K562 (cell line): ENCODE data around the gene NRSN2. TPM values are rescaled to one million over a fixed set of nuclear protein-coding genes. Genes with fewer than 3 reads are reported as not detected.

Experiments
- BRD9 ChIP-seq: fragments of 450-650 bp; IDR thresholded peaks from 2 replicates; pipeline ENCODE4 v1.6.1; 2018; ENCODE audit warnings: low read depth; ENCODE audit not compliant: partially characterized antibody
- CAMTA2 ChIP-seq: fragments of 250-450 bp; sonication (Bioruptor Pico); conservative IDR thresholded peaks from 2 replicates; pipeline ENCODE4 v1.5.1; 2022
- CHCHD3 ChIP-seq: fragments of 250-450 bp; sonication (Bioruptor Pico); IDR thresholded peaks from 2 replicates; pipeline ENCODE4 v2.1.2; 2022; ENCODE audit warnings: mild to moderate bottlenecking
- HEY1 ChIP-seq: fragments of 250-450 bp; sonication (Bioruptor Pico); IDR thresholded peaks from 2 replicates; pipeline ENCODE4 v1.5.0; 2020; ENCODE audit warnings: mild to moderate bottlenecking, moderate library complexity, borderline replicate concordance
- IRF2 ChIP-seq: sonication (generic); formaldehyde crosslinking; IDR thresholded peaks from 2 replicates; pipeline ENCODE4 v1.8.1; 2022; ENCODE audit warnings: mild to moderate bottlenecking, missing genetic modification reagents
- JUNB ChIP-seq: fragments of 450-650 bp; formaldehyde crosslinking; conservative IDR thresholded peaks from 2 replicates; pipeline ENCODE4 v1.4.0; 2020; ENCODE audit warnings: mild to moderate bottlenecking
- KHSRP ChIP-seq: fragments of 450-650 bp; IDR thresholded peaks from 2 replicates; pipeline ENCODE4 v1.6.1; 2017
- MYC ChIP-seq, 2 experiments: fragments of 250-450 bp in 1 of 2; sonication (Bioruptor Pico) in 1 of 2; IDR thresholded peaks; 2 replicates each; pipeline versions ENCODE4 v1.5.1 to v1.6.1; 2012 to 2021; ENCODE audit warnings: low read depth in 2 of 2, borderline replicate concordance in 1 of 2, improper control_type of control experiment in 1 of 2, low read length in 1 of 2, mild to moderate bottlenecking in 1 of 2, moderate library complexity in 1 of 2
- PYGO2 ChIP-seq: fragments of 450-650 bp; IDR thresholded peaks from 2 replicates; pipeline ENCODE4 v1.6.1; 2016; ENCODE audit warnings: mild to moderate bottlenecking, missing genetic modification characterization, moderate library complexity, missing compliant biosample characterization
- TRIM24 ChIP-seq, 2 experiments: fragments of 450-650 bp; IDR thresholded peaks; 2 replicates each; pipeline ENCODE4 v1.6.1; 2016
- ZEB2 ChIP-seq: fragments of 450-650 bp; IDR thresholded peaks from 2 replicates; pipeline ENCODE4 v1.6.1; 2016
- ZNF444 ChIP-seq: fragments of 250-450 bp; sonication (Bioruptor Pico); IDR thresholded peaks from 2 replicates; pipeline ENCODE4 v1.4.0; 2020; ENCODE audit warnings: mild to moderate bottlenecking, moderate library complexity
- polyA plus RNA-seq, 8 experiments: library from polyadenylated mRNA; depleted of rRNA in 4 of 8; stranded (reverse) in 5 of 8; unstranded in 3 of 8; fragments of >200 nt; fragmentation: Nextera tagmentation in 2 of 8; fragmentation: Illumina TruSeq in 1 of 8; extraction: Ambion mirVana in 2 of 8; extraction: Trizol in 1 of 8; gene quantifications; 2 replicates each; pipeline versions ENCODE4 v1.2.1 to v1.2.3, GENCODE V29; 2011 to 2014; ENCODE audit warnings: inconsistent platforms in 1 of 8, missing spikeins in 1 of 8
- total RNA-seq, 7 experiments: library from RNA; depleted of rRNA in 6 of 7; stranded (reverse); fragments of >200 nt in 6 of 7; fragmentation: Illumina TruSeq in 2 of 7; extraction: Trizol in 2 of 7; gene quantifications; 2 replicates each; pipeline versions ENCODE4 v1.2.1 to v1.2.3, GENCODE V29; 2011 to 2021; ENCODE audit warnings: low replicate concordance in 1 of 7
- TF ChIP-seq, protein P1 (sequence below): fragments of 250-450 bp; sonication (Bioruptor Pico); IDR thresholded peaks from 2 replicates; pipeline ENCODE4 v1.4.0; 2020
- TF ChIP-seq, protein P2 (sequence below): fragments of 450-650 bp; formaldehyde crosslinking; conservative IDR thresholded peaks from 2 replicates; pipeline ENCODE4 v1.4.0; 2022; ENCODE audit warnings: mild to moderate bottlenecking, missing genetic modification characterization
- TF ChIP-seq, protein P3 (sequence below), 2 experiments: fragments of 200-800 bp in 1 of 2; sonication (Bioruptor generic) in 1 of 2; sonication (generic) in 1 of 2; formaldehyde crosslinking in 1 of 2; IDR thresholded peaks in 1 of 2; conservative IDR thresholded peaks in 1 of 2; 2 replicates each; pipeline versions ENCODE4 v1.5.0 to v1.6.1; 2016 to 2020; ENCODE audit warnings: missing compliant biosample characterization in 1 of 2, missing genetic modification characterization in 1 of 2, missing genetic modification reagents in 1 of 2
- TF ChIP-seq, protein P4 (sequence below): sonication (generic); formaldehyde crosslinking; IDR thresholded peaks from 2 replicates; pipeline ENCODE4 v1.8.1; 2023; ENCODE audit warnings: mild to moderate bottlenecking, missing genetic modification reagents, moderate library complexity
- TF ChIP-seq, protein P5 (sequence below): fragments of 250-450 bp; sonication (Bioruptor Pico); IDR thresholded peaks from 2 replicates; pipeline ENCODE4 v1.4.0; 2020; ENCODE audit warnings: mild to moderate bottlenecking, moderate library complexity
- TF ChIP-seq, protein P6 (sequence below), 2 experiments: fragments of 450-650 bp in 1 of 2; sonication (generic) in 1 of 2; formaldehyde crosslinking; conservative IDR thresholded peaks; 2 replicates each; pipeline versions ENCODE4 v1.4.0 to v1.8.1; 2020 to 2022; ENCODE audit warnings: mild to moderate bottlenecking in 1 of 2, missing genetic modification reagents in 1 of 2

NRSN2 gene
- total and polyA plus RNA-seq, 9 of the 15 experiments (the other 6 are each of a cell fraction or from before 2014, with no cell fraction given): 7.5 to 29.7 (median 11.1) TPM

DNA sequence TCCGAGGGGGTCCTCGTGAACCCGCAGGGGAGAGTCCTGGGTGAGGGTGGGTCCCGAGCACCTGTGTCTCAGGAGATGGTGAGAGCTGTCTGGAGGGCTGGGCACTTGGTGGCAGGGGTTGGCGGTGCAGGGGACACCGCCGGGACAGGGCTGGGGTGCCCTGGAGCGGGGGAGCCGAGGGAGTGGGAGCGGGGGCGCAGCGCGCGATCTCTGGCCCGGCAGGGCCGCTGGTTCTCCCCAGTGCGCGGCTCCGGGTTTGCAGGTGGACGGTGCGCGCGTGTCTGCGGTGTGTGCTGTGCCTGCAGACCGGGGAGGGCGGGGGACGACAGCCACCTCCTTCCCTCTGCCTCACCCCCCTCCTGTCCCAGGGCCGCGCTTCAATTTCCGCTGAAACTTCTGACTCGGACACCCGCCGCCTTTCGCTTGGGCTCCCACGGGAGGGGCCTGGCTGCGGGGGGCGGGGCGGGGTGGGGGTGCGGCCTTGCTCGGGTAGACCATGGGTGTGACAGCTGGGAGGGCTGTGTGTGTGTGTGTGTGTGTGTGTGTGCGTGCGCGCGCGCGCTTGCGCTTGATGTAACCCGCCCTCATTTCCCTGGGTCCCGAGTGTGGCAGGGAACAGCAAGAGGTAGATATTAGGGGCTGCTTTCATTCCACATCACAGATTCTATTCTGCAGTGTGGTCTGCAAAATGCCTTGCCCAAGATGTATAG, 34.8 kb downstream of the NRSN2 start (continued):
- TF ChIP-seq, protein P1, sequence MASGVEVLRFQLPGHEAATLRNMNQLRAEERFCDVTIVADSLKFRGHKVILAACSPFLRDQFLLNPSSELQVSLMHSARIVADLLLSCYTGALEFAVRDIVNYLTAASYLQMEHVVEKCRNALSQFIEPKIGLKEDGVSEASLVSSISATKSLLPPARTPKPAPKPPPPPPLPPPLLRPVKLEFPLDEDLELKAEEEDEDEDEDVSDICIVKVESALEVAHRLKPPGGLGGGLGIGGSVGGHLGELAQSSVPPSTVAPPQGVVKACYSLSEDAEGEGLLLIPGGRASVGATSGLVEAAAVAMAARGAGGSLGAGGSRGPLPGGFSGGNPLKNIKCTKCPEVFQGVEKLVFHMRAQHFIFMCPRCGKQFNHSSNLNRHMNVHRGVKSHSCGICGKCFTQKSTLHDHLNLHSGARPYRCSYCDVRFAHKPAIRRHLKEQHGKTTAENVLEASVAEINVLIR (CRISPR knock-in tag): no peak
- TF ChIP-seq KHSRP: no peak
- peak; percentile 35; the same call in 1 of the 2 replicates for TF ChIP-seq HEY1 (CRISPR knock-in tag)
- TF ChIP-seq TRIM24 (IDR thresholded peaks at IDR 0.05): no peak
- peak; percentile 52 for TF ChIP-seq MYC (IDR thresholded peaks at IDR 0.05; ENCODE audit: low read depth, low read length)
- TF ChIP-seq MYC (CRISPR knock-in tag; IDR thresholded peaks at IDR 0.05; ENCODE audit: borderline replicate concordance, low read depth): peak; percentile 79; the same call in 1 of the 2 replicates
- no peak for TF ChIP-seq CAMTA2 (CRISPR knock-in tag)
- TF ChIP-seq, protein P2, sequence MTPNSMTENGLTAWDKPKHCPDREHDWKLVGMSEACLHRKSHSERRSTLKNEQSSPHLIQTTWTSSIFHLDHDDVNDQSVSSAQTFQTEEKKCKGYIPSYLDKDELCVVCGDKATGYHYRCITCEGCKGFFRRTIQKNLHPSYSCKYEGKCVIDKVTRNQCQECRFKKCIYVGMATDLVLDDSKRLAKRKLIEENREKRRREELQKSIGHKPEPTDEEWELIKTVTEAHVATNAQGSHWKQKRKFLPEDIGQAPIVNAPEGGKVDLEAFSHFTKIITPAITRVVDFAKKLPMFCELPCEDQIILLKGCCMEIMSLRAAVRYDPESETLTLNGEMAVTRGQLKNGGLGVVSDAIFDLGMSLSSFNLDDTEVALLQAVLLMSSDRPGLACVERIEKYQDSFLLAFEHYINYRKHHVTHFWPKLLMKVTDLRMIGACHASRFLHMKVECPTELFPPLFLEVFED (CRISPR knock-in tag): peak; percentile 97
- no peak for TF ChIP-seq JUNB
- no peak for TF ChIP-seq ZNF444
- TF ChIP-seq ZEB2: no peak
- TF ChIP-seq, protein P3, sequence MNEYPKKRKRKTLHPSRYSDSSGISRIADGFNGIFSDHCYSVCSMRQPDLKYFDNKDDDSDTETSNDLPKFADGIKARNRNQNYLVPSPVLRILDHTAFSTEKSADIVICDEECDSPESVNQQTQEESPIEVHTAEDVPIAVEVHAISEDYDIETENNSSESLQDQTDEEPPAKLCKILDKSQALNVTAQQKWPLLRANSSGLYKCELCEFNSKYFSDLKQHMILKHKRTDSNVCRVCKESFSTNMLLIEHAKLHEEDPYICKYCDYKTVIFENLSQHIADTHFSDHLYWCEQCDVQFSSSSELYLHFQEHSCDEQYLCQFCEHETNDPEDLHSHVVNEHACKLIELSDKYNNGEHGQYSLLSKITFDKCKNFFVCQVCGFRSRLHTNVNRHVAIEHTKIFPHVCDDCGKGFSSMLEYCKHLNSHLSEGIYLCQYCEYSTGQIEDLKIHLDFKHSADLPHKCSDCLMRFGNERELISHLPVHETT (CRISPR knock-in tag; conservative IDR thresholded peaks at IDR 0.05 in 1 of 2, IDR thresholded peaks at IDR 0.05 in 1 of 2): no peak
- TF ChIP-seq, protein P4, sequence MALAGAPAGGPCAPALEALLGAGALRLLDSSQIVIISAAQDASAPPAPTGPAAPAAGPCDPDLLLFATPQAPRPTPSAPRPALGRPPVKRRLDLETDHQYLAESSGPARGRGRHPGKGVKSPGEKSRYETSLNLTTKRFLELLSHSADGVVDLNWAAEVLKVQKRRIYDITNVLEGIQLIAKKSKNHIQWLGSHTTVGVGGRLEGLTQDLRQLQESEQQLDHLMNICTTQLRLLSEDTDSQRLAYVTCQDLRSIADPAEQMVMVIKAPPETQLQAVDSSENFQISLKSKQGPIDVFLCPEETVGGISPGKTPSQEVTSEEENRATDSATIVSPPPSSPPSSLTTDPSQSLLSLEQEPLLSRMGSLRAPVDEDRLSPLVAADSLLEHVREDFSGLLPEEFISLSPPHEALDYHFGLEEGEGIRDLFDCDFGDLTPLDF: no peak
- TF ChIP-seq, protein P5, sequence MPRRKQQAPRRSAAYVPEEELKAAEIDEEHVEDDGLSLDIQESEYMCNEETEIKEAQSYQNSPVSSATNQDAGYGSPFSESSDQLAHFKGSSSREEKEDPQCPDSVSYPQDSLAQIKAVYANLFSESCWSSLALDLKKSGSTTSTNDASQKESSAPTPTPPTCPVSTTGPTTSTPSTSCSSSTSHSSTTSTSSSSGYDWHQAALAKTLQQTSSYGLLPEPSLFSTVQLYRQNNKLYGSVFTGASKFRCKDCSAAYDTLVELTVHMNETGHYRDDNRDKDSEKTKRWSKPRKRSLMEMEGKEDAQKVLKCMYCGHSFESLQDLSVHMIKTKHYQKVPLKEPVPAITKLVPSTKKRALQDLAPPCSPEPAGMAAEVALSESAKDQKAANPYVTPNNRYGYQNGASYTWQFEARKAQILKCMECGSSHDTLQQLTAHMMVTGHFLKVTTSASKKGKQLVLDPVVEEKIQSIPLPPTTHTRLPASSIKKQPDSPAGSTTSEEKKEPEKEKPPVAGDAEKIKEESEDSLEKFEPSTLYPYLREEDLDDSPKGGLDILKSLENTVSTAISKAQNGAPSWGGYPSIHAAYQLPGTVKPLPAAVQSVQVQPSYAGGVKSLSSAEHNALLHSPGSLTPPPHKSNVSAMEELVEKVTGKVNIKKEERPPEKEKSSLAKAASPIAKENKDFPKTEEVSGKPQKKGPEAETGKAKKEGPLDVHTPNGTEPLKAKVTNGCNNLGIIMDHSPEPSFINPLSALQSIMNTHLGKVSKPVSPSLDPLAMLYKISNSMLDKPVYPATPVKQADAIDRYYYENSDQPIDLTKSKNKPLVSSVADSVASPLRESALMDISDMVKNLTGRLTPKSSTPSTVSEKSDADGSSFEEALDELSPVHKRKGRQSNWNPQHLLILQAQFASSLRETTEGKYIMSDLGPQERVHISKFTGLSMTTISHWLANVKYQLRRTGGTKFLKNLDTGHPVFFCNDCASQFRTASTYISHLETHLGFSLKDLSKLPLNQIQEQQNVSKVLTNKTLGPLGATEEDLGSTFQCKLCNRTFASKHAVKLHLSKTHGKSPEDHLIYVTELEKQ: no peak
- no peak for TF ChIP-seq BRD9
- no peak for TF ChIP-seq PYGO2
- no peak for TF ChIP-seq CHCHD3 (CRISPR knock-in tag)
- TF ChIP-seq, protein P6, sequence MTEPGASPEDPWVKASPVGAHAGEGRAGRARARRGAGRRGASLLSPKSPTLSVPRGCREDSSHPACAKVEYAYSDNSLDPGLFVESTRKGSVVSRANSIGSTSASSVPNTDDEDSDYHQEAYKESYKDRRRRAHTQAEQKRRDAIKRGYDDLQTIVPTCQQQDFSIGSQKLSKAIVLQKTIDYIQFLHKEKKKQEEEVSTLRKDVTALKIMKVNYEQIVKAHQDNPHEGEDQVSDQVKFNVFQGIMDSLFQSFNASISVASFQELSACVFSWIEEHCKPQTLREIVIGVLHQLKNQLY (CRISPR knock-in tag; conservative IDR thresholded peaks at IDR 0.05): peak in 1 of 2 experiments; percentile 43; a peak in 1 of 4 replicates
- TF ChIP-seq IRF2 (CRISPR knock-in tag): no peak
